A673 (cell line): ENCODE results near the gene PCDHB4.

Experiments used
- EZH2 ChIP-seq: fragments of 200-600 bp; sonication (generic); IDR thresholded peaks from 2 replicates; pipeline ENCODE4 v1.6.1; 2017; ENCODE audit warnings: borderline replicate concordance, low read depth, mild to moderate bottlenecking, mixed read lengths, antibody characterized with exemption, low read length; ENCODE audit not compliant: poor library complexity, severe bottlenecking
- TF ChIP-seq, protein P1 (sequence below): fragments of 300-800, 200-600 bp; sonication (generic); conservative IDR thresholded peaks from 2 replicates; pipeline ENCODE4 v1.5.1; 2017; ENCODE audit warnings: low read depth, mild to moderate bottlenecking, antibody characterized with exemption, low read length, moderate library complexity, mixed read lengths

GRCh38 chr5:141172381-141173204 is 51.0 kb downstream of the PCDHB4 start, which contains the start of gene PCDHB7:
- TF ChIP-seq, protein P1, sequence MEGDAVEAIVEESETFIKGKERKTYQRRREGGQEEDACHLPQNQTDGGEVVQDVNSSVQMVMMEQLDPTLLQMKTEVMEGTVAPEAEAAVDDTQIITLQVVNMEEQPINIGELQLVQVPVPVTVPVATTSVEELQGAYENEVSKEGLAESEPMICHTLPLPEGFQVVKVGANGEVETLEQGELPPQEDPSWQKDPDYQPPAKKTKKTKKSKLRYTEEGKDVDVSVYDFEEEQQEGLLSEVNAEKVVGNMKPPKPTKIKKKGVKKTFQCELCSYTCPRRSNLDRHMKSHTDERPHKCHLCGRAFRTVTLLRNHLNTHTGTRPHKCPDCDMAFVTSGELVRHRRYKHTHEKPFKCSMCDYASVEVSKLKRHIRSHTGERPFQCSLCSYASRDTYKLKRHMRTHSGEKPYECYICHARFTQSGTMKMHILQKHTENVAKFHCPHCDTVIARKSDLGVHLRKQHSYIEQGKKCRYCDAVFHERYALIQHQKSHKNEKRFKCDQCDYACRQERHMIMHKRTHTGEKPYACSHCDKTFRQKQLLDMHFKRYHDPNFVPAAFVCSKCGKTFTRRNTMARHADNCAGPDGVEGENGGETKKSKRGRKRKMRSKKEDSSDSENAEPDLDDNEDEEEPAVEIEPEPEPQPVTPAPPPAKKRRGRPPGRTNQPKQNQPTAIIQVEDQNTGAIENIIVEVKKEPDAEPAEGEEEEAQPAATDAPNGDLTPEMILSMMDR, result peak; percentile 83
- no peak for TF ChIP-seq EZH2
